RWPE1 (cell line): ENCODE results near the gene PDCL3.

ENCODE experiments used
- CTCF ChIA-PET: fragments of 350-600 bp; sonication (Branson Sonifier 250); formaldehyde crosslinking; extraction: SDS; loops from one replicate; lab custom pipeline; 2021; lab: Yijun Ruan, JAX
- POLR2A ChIA-PET: fragments of 400-600 bp; formaldehyde crosslinking; extraction: SDS; loops from one replicate; lab custom pipeline; 2020; ENCODE audit warnings: antibody characterized with exemption; ENCODE audit not compliant: low non-redundant PET; lab: Yijun Ruan, JAX
- DNase-seq: peaks from one replicate; pipeline ENCODE4 v3.0.0; 2012; ENCODE audit warnings: low spot score
- H3K27ac ChIP-seq: fragments of 450-650 bp; 2 replicates; pipeline ENCODE4 v1.5.1; 2017
- TF ChIP-seq, protein P1 (sequence below): fragments of 450-650 bp; conservative IDR thresholded peaks from 2 replicates; pipeline ENCODE4 v1.5.1; 2017; ENCODE audit warnings: low read depth, mild to moderate bottlenecking

PDCL3 gene

DNA sequence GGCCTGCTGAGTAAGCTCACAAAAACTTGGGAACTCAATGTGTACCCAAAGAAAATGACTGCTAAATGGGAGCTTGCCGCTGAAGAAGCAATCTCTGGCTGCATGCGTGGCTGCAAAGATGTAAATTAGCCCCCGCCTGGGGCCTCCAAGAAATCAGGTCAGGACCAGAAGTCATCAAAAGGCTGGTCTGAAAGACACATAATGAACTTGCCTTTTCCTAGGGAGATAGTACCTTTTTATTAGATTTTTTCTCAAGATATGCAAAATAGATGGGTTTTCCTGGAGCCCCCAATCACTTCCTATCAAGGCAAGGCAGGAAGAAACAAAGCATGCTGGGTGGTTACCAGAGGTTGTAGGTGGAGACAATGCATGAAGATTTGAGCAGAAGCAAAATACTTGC, 38.9 kb downstream of the PDCL3 start:
- H3K27ac ChIP-seq: no peak overlapping the region
- TF ChIP-seq, protein P1, sequence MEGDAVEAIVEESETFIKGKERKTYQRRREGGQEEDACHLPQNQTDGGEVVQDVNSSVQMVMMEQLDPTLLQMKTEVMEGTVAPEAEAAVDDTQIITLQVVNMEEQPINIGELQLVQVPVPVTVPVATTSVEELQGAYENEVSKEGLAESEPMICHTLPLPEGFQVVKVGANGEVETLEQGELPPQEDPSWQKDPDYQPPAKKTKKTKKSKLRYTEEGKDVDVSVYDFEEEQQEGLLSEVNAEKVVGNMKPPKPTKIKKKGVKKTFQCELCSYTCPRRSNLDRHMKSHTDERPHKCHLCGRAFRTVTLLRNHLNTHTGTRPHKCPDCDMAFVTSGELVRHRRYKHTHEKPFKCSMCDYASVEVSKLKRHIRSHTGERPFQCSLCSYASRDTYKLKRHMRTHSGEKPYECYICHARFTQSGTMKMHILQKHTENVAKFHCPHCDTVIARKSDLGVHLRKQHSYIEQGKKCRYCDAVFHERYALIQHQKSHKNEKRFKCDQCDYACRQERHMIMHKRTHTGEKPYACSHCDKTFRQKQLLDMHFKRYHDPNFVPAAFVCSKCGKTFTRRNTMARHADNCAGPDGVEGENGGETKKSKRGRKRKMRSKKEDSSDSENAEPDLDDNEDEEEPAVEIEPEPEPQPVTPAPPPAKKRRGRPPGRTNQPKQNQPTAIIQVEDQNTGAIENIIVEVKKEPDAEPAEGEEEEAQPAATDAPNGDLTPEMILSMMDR: no peak
- no peak for DNase-seq
- POLR2A ChIA-PET: no interaction called here
- CTCF ChIA-PET: interaction anchor here (0.6 kb wide), 2 partner anchors 82 to 298 kb away, joined by 3 read pairs; no protein-coding TSS in a partner anchor

DNA sequence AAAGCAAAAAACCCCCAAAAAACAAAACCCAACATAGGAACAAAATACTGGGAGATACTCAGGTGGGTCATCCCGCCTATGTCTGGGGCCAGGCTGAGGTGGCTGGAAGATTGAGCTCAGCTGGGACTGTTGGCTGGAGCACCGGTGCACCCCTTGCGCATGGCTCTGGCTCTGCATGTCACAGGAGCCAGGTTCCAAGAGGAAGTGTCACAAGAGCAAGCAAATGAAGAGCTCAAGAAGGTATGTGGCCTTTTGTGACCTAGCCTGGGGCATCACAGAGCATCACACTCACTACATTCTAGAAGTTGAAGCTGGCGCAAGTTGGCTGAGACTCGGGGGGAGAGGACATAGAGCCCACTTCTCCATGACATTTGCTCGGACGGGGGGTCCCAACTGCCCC, 40.6 kb downstream of the PDCL3 start:
- ChIA-PET CTCF (no interaction called here), POLR2A (no interaction called here)
- DNase-seq: no peak
- no peak overlapping the region for H3K27ac ChIP-seq
- TF ChIP-seq, protein P1: no peak

DNA sequence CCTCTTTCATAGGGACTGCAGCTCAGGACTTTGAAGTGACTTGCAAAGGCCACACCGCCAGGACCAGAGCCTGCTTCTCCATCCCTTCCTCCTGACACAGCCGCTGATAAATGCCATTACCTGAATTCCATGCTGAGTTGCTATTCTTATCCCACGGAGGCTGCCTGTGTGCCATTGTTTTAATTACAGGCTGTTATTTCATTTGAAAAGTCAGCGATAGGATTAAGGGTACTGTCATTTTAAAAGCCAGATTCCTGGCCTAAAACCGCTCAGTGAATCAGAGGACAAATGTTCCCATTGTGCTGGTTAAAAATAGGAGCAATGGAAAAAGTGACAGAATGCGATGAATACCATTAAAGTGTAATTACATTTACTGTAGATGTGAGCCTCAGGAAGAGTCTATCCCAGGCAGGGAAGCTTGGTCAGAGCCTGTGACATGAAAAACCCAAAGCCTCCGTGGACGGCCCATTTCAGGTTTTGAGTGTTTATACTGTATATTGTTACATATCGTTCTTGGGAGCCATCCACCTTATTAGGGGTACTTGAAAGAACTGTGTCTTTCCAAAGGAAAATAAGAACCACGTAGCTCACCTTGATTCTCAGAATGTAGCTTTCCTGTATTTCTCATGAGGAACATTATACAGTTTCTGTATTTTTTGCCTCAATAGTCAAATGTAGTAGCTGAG, 41.3 kb downstream of the PDCL3 start:
- ChIA-PET POLR2A (no interaction called here), CTCF (no interaction called here)
- no peak overlapping the region for H3K27ac ChIP-seq
- no peak for DNase-seq
- TF ChIP-seq, protein P1: no peak

DNA sequence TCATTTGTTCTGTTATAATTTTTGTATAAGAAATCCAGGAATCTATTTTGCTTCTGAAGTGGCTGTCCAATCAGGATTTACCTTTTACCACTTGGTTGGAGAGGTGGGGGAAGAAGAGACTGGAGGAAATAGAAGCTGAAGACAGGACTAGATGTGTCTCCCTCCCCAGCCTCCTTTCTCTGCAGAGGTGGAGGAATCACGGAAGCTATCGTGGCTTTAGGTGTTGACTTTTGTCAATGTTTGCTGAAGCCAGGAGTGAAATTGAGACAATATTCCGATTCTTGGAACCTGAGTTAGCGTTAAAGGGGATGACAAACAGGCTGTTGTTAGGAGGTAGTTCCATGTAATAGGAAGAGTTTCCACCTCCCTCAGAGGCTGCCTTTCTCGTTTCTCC, 43.5 kb downstream of the PDCL3 start:
- CTCF ChIA-PET: interaction anchor here (0.6 to 1.5 kb wide), 8 partner anchors 9 to 612 kb away, joined by 3 to 6 read pairs (median 3); no protein-coding TSS in a partner anchor
- H3K27ac ChIP-seq: no peak overlapping the region
- TF ChIP-seq, protein P1: no peak
- POLR2A ChIA-PET: no interaction called here
- no peak for DNase-seq

DNA sequence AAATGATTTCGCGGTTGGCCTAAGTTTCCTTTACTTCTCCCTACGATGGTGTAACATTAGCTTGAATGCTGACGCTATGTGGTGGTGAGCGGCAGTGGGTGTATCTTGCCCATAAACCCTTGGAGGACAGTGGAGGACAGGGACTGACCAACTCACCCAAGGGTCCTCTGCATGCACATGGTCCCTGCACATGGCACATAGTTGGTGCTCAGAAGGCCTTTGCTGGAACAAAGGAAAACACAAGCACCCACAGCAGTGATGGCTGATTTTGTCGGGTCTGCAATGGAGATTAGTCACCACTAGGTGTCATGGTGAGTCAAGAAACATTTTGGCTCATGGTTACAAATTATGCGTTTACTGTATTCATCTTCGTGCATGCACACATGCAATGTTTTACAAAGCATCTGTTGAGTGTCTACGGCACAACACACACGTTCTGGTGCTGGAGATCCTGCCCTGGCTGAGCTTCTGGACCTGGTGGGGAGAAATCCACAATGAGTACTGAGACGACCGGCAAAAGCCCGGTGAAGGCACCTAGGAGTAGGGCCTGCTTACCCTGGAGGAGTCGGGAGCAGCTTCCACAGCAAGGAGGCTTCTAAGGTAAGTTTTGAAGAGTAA, 44.0 kb downstream of the PDCL3 start:
- TF ChIP-seq, protein P1: peak; percentile 85
- ChIA-PET CTCF (interaction anchor here (0.5 to 1.5 kb wide), 11 partner anchors 9 to 611 kb away, joined by 3 to 6 read pairs (median 3); no protein-coding TSS in a partner anchor), POLR2A (no interaction called here)
- H3K27ac ChIP-seq: no peak overlapping the region
- peak; percentile 58 for DNase-seq

DNA sequence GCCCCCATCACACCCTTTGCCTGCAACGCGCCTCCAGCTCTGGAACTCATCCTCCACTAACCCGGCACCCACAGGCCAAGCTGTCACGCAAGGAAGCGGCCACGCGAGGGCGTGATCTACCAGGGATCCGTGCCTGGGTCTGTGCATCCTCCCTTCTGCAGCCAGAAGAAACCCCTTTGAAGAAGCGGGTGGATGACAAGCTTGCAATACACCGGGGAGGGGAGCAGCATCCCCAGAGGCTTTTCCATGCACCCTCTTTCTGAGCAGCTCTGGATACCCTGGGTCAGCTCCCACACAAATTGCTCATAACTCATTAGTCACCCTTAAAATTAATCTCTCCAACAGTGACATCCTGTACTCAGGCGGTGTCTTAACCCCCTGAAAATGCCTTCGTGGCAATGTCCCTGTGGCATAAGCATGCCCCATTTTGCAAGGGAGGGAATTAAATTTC, 47.6 kb downstream of the PDCL3 start:
- no peak overlapping the region for H3K27ac ChIP-seq
- CTCF ChIA-PET: interaction anchor here (0.6 to 2.0 kb wide), 17 partner anchors 12 to 916 kb away, joined by 3 to 12 read pairs (median 4); no protein-coding TSS in a partner anchor
- TF ChIP-seq, protein P1: peak; percentile 82
- POLR2A ChIA-PET: no interaction called here
- peak; percentile 78 for DNase-seq
